A673 (cell line): Measurements from ENCODE around the gene STAT5B.

ENCODE experiments used
- CTCF ChIP-seq: fragments of 300-800, 200-600 bp; sonication (generic); conservative IDR thresholded peaks from 2 replicates; pipeline ENCODE4 v1.5.1; 2017; ENCODE audit warnings: low read depth, mild to moderate bottlenecking, antibody characterized with exemption, low read length, moderate library complexity, mixed read lengths
- EZH2 ChIP-seq: fragments of 200-600 bp; sonication (generic); IDR thresholded peaks from 2 replicates; pipeline ENCODE4 v1.6.1; 2017; ENCODE audit warnings: borderline replicate concordance, low read depth, mild to moderate bottlenecking, mixed read lengths, antibody characterized with exemption, low read length; ENCODE audit not compliant: poor library complexity, severe bottlenecking

DNA sequence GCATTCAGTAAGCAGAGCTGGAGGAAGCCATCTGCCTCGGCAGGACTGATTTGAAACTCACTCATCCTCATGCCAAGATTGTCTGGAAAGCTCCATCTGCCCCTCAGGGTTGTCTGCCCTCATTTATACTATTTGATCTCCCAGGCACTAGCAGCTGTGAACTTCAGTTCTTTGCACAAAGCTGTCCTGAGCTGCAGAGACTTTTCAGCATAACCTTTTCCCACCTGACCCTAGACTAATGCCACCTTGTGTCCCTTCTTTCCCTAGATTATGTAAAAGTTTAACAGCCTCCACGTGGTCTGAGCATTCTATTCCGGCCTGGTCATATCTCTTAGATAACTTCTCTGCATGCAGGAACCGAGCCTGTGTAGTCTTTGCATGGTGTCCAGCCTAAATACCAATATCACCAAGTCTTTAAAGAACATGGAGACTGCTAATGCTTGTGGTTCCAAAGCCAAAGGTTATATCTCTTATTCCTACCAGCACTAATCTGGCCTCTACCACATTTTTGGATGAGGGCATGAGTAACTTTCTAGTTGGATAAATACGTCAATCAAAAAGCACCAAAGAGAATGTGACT, 41.2 kb upstream of the STAT5B start:
- TF ChIP-seq CTCF (no peak), EZH2 (no peak)
